ENCODE data around the gene DVL2.

DNA sequence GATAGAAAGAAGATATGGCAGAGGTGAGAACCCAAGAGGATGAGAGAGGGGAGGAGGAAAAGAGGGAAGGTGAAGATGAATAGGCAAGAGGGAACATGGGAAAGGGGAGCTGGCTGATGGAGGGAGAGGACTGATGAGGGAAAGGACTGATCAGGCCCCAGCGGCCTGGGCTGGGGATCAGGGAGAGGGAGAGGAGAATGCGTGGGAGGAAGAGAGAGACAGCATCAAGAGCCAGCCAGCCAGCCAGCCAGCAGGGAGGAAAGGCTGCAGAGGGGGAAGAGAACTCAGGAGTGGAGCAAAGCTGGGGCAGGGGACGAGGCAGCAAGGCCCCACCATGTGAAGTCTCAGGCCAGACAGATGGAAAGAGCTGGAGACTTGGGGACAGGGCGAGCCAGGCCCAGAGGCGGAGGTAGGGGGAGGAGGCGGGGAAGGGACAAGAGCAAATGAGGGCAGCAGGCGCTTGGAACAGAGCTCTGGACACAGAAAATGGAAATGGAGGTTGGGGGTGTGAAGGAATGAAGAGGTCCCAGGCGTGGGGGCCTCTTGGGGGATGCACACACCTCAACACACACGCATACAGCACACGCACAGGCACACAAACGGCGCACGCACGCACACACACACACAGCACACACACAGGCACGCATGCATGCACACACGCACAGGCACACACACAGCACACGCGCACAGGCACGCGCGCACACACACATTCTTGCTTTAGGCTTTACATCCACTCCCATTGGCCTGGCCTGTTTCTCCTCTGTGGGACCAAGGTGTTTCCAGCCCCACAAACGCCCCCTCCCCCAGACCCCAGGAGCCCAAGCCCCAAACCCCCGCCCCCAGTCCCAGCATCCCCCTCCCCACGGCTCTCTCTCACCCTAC, 27.0 kb downstream of the DVL2 start:
- TF ChIP-seq, protein P1, sequence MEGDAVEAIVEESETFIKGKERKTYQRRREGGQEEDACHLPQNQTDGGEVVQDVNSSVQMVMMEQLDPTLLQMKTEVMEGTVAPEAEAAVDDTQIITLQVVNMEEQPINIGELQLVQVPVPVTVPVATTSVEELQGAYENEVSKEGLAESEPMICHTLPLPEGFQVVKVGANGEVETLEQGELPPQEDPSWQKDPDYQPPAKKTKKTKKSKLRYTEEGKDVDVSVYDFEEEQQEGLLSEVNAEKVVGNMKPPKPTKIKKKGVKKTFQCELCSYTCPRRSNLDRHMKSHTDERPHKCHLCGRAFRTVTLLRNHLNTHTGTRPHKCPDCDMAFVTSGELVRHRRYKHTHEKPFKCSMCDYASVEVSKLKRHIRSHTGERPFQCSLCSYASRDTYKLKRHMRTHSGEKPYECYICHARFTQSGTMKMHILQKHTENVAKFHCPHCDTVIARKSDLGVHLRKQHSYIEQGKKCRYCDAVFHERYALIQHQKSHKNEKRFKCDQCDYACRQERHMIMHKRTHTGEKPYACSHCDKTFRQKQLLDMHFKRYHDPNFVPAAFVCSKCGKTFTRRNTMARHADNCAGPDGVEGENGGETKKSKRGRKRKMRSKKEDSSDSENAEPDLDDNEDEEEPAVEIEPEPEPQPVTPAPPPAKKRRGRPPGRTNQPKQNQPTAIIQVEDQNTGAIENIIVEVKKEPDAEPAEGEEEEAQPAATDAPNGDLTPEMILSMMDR (IDR thresholded peaks at IDR 0.05; ENCODE audit: low read length): no peak
- TF ChIP-seq EZH2 (IDR thresholded peaks at IDR 0.05; ENCODE audit: borderline replicate concordance, low read length): no peak

All from OCI-LY1 (cell line).